ENCODE measurements around the gene CEP104. TPM values are rescaled to one million over a fixed set of nuclear protein-coding genes. Genes with fewer than 3 reads are reported as not detected.
A peak's percentile ranks its signal among the peaks of the same experiment; 100 is the strongest.

CEP104 gene
- total RNA-seq, 1 donor from 2014 or later = 23.1 TPM

- no peak for DNase-seq (ENCODE audit: low read depth)
These were observed 77.0 kb downstream of the CEP104 start for GRCh38 chr1:3779912-3780416.

- no peak for DNase-seq (ENCODE audit: low read depth)
These were observed 77.6 kb downstream of the CEP104 start for GRCh38 chr1:3779265-3779911.

- DNase-seq (ENCODE audit: low read depth) = peak; percentile 74
These were observed 78.3 kb downstream of the CEP104 start for GRCh38 chr1:3778590-3779264.

GRCh38 chr1:3777647-3778589 lies 79.1 kb downstream of the CEP104 start:
- no peak for DNase-seq (ENCODE audit: low read depth)

GRCh38 chr1:3777078-3777547 lies 79.9 kb downstream of the CEP104 start:
- DNase-seq (ENCODE audit: low read depth) = no peak

- no peak for DNase-seq (ENCODE audit: low read depth)
These were observed 80.6 kb downstream of the CEP104 start for GRCh38 chr1:3776231-3776961.

- DNase-seq (ENCODE audit: low read depth) = peak; percentile 88
These were observed 81.4 kb downstream of the CEP104 start for GRCh38 chr1:3775490-3776230.

- DNase-seq (ENCODE audit: low read depth) = peak; percentile 81
These were observed 82.0 kb downstream of the CEP104 start for GRCh38 chr1:3774946-3775489.

GRCh38 chr1:3774276-3774945 lies 82.6 kb downstream of the CEP104 start:
- no peak for DNase-seq (ENCODE audit: low read depth)

- no peak for DNase-seq (ENCODE audit: low read depth)
These were observed 83.3 kb downstream of the CEP104 start for GRCh38 chr1:3773572-3774275.

GRCh38 chr1:3772715-3773571 lies 84.1 kb downstream of the CEP104 start, which contains the start of gene SMIM1:
Gene SMIM1, plus strand, starts transcription at chr1:3772749. Its CDS starts 2,625 bp downstream, at chr1:3775374.
- no peak for DNase-seq (ENCODE audit: low read depth)

GRCh38 chr1:3772027-3772714 lies 84.8 kb downstream of the CEP104 start:
- DNase-seq (ENCODE audit: low read depth) = no peak

- no peak for DNase-seq (ENCODE audit: low read depth)
These were observed 85.6 kb downstream of the CEP104 start for GRCh38 chr1:3771108-3772026.

- no peak for DNase-seq (ENCODE audit: low read depth)
These were observed 86.8 kb downstream of the CEP104 start for GRCh38 chr1:3770047-3770765.

- DNase-seq (ENCODE audit: low read depth) = no peak
These were observed 88.1 kb downstream of the CEP104 start for GRCh38 chr1:3768811-3769390.
